Stimulated activated CD4-positive, alpha-beta T cell treated with anti-CD3 and anti-CD28 coated beads, Interleukin-4, amount 100 ng/mL, for 1 hour (primary cell): ENCODE measurements around the gene RDH14.

ENCODE experiments used
- DNase-seq: peaks from one replicate; pipeline ENCODE4 v3.0.0-alpha.2; 2020

The RDH14 gene

DNA sequence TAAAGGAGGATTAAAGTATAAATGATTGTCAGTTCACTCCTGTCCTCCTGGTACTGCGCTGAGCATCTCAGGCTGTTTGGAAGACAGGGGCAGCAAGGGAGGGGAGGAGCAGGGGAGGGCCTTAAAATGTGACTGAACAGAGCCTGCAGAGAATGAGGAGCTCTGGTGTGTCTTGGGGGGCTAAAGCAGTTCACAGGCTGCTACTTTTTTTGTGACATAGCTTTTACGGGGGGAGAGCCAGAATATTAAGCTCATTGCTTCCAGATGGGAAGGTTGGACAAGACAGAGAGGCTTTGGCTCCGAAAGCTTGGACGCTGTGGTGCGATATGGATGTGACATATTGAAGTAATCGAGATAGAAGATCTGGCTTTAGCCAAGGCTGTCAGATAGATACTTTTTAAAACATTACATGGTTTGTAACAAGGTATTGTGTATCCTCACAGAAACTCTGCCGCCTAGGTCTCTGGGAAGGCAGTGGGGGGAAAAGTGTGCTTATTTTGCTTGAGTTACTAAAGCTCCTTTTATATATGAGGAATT, 40.5 kb downstream of the RDH14 start:
- no peak for DNase-seq

GRCh38 chr2:18518116-18519111, 42.0 kb downstream of the RDH14 start:
- no peak for DNase-seq

GRCh38 chr2:18517386-18517785, 43.1 kb downstream of the RDH14 start:
- no peak for DNase-seq

DNA sequence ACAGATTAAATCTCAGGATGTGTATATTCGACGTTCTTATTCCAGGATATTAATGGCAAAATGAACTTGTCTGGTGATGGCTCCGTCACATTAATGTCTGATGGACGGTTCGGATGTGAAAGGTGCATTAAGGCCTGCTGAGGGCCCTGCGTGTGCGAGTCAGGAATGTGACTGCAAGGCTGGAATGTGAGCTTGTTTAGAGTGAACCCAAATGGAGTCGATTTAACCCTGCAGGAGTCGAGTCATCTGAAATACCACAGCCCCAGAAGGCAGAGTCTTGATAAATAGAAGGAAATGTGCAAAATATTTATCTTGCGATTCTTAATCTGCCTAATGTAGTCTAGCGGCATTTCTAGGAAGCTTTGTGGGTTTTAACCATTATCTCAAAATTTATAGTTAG, 44.3 kb downstream of the RDH14 start:
- no peak for DNase-seq

GRCh38 chr2:18514526-18515461, 45.7 kb downstream of the RDH14 start:
- DNase-seq, result no peak

- DNase-seq, result no peak
Observed at GRCh38 chr2:18510775-18511174, 49.7 kb downstream of the RDH14 start.

DNA sequence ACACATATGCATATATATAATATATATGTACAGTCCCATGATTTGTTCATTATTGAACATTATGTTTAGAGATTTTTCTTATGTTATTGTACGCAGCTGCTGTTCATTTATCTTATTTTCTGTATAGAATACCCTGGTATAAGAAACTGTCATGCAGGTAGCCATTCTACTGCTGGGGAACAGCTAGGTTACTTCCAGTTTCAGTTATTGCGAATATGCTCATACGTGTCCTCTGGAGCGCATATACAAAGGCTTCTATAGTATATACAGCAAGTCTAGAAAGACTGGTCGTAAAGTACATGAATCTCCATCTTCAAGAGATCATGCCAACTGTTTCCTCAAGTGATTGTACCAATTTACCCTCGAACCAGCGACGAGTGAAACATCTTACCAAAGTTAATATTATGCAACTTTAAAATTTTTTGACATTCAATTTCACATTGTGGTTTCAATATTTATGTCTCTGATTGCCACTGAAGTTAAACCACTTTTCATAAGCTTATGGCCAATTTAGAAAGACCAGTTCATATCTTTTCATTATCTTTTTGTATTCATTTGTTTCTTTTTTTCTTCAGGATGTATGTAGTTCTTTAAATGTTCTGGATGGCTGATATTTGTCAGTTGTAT, 53.5 kb downstream of the RDH14 start:
- no peak for DNase-seq

DNA sequence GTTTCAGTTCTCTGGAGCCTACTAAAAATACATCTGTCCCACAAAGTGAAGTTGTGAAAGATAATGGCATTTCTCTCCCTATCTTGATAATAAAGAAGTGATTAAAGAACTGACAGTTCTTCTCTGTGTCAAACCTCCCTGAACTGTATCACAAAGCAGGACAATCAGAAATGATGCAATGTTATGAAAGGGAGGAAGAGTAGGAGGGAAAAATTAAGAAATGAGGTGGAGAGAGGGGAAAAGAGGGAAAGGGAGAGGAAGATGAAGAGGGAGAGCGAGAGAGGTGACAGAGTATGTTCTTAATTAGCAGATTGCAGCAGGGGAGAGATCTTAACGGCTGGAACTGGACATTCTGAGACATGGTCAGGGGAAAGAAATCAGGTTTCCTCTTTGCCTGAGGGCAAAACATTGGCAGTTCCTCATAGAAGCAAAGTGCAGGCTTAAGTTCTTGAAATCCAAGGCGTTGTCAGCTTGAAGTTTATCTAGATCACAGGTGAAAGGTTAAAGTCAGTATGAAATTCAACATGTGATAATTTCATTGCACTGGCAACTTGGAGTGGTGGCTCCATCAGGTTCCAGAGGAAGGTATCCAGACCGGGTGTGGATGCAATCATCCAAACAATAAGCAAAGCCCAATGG, 54.6 kb downstream of the RDH14 start:
- DNase-seq, result no peak
